Glomerular visceral epithelial cell (primary cell): ENCODE measurements around the gene TLR9.
"Not testable (repeated sequence)": the region's sequence is repeated elsewhere in the genome, so short reads cannot be mapped to it uniquely, and the experiment has no call there.

Experiments used
- DNase-seq: peaks from one replicate; pipeline ENCODE4 v3.0.0-alpha.2; 2016; ENCODE audit errors: extremely low spot score

Gene TLR9

DNA sequence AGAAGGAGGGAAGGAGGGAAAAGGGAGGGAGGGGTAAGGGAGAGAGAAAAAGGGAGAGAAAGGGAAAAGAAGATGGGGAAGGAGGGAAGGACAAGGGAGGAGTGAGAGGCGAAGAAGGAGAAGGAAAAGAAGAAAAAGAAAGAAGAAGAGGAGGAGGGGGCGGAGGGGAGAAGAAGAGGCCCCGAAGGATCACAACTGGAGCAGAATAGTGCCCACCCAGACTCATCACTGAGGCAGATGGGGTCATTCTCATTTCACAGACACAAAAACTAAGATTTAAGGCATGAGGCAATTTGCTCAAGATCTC, 30.2 kb downstream of the TLR9 start:
- DNase-seq, result no peak

- no peak for DNase-seq
Observed at GRCh38 chr3:52194485-52195290, 30.8 kb downstream of the TLR9 start.

GRCh38 chr3:52193065-52193464, 32.4 kb downstream of the TLR9 start:
- peak; percentile 77 for DNase-seq

DNA sequence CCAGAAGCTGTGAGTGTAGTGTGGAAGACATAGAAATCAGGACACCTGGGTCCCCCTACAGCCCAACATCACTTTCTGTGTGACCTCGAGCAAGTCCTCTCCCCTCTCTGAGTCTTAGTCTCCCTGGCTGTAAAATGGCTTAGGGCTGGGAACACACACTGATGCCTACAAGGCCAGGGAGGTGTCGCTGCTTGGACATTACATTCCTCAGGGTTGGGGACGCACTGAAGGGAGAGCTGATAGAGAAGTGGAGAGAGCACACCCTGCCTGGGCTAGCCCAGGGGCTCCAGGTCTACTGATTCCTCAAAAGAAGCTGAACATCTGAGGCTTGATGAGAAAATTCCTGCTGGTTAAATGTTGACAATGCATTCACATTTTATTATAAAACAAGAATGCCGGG, 33.8 kb downstream of the TLR9 start:
- DNase-seq, result no peak

DNA sequence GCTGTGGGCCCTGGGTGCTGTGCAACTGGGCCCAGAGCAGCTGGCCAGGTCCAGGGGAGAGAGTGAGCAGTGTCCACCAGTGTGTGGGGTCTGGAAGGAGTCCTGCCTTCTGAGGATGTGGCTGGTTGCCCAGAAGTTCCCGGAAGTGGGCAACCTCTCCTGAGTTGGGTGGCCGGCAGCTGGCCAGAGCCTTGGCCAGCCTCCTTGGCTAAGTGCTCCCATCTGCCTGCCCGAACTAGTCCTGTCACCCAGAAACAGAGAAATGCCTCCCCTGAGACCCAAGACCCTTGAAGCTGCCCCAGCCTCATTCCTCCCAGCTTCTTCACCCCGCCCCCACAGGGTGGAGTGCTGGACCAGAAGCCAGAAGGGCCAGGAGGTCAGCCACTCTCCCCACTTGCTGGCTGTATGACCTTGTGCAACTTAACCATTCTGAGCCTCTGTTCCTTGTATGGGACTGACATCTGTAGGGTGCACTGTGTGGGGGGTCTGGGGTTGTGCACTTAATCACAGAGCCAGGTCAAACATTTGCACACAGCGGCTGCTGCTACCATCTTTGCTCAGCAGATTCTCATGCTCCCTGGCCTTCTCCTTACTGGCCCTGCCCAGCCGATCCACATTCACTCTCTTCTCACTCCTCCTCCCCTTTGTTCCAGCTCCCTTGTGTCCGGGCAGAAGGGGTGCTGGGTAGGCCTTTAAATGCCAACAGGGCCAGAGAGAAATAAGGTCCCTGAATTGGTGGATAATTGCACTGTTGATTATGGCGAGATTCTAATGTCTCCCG, 35.0 kb downstream of the TLR9 start:
- DNase-seq, result peak; percentile 73

DNA sequence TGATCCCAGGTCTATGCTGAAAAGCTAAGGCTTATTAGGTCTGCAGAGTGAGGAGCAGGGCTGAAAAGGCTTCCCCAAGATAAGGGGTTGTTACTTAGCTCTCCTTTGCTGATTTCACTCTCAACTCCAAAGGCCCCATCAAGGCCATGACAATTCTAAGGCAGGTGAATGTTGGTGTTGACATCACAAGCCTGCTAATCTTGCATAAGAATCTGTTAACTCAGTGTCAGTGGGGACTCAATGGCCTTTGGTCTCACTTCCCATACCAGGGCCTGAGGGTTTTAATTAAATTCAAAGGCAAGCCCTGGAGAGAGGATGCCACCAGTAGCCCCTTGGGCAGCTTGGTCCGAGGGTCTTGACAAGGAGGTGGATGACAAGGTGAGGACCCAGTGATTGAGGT, 36.9 kb downstream of the TLR9 start:
- DNase-seq, result no peak

DNA sequence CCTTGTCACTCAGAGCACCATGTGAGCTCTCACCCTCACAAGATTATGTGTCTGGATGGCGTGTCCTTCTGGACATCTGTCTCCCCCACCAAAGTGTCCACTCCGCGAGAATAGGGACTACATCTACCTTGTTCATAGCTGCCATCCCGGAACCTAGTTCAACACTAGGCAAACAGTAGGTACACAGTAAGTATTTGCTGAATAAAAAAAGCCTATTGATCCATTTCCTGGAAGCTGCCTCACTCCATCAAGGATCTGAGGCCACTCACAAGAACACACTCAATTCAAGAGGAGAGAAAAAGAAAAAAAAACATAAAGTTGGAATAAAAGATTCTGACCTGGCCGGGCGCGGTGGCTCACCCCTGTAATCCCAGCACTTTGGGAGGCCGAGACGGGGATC, 38.7 kb downstream of the TLR9 start:
- no peak for DNase-seq

- DNase-seq, result no peak
Observed at GRCh38 chr3:52185837-52186236, 39.6 kb downstream of the TLR9 start.

DNA sequence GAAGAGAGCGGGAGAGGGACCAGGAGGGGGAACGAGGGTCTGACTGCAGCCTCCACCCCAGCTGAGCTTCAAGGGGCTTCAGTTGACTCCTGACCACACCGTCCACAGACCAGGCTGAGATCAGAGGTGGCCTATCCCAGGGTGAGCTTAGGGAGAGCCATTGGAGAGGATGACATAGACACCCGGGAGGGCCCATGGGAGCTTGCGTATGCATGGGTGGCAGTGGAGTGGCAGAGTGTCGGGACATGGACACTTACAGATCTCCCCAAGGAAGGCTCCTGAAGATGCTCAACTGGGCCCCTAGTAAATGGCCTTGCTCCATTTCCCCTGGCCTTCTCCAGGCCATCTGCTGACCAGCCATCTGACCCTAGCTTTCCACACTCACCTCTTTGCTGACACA, 40.1 kb downstream of the TLR9 start:
- DNase-seq, result no peak

- no peak for DNase-seq
Observed at GRCh38 chr3:52184690-52185089, 40.8 kb downstream of the TLR9 start.

- DNase-seq, result no peak
Observed at GRCh38 chr3:52183786-52184445, 41.5 kb downstream of the TLR9 start.

GRCh38 chr3:52182691-52183090, 42.8 kb downstream of the TLR9 start:
- no peak for DNase-seq

- DNase-seq, result no peak
Observed at GRCh38 chr3:52182196-52182595, 43.2 kb downstream of the TLR9 start.

DNA sequence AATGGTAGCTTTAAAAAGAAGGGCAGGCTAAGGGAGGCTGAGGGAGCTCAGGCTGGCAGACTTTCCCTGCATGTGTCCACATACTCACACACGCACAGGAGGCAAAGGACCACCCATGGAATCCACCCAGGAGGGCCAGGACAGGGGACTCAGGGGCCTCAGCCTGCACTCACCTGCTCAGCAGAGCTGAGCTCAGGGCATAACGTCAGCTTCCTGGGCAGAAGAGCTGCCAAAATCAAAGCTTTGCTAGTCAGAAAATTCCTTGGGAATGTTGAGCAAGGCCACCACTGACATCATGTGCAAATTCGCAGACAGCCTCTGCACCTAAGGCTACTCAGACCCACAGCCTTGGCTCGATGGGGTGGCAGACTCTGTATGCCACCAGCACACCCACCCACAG, 43.9 kb downstream of the TLR9 start:
- DNase-seq, result no peak

DNA sequence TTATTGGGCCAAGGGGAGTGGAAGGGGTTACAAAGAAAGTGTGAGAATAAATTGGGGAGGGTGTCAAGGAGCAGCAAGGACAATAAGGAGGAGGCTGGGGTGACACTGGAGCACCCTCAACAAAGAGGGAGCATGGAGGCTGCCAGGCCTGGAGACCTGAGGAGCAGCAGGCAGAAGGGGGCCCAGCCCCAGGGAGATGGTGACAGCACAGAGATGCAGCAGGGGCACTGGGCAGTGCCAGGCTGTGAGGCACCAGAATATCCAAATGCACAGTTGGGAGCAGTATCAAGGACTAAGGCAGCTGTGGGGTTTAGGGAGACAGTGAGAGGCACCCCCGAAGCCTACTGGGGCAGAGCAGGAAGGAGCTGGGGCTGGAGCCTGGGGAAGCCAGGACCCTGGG, 46.9 kb downstream of the TLR9 start:
- DNase-seq, result no peak

- not testable (repeated sequence) for DNase-seq
Observed at GRCh38 chr3:52178126-52178525, 47.3 kb downstream of the TLR9 start.

GRCh38 chr3:52177701-52178042, 47.8 kb downstream of the TLR9 start:
- DNase-seq, result no peak

- no peak for DNase-seq
Observed at GRCh38 chr3:52176951-52177700, 48.3 kb downstream of the TLR9 start.

- DNase-seq, result no peak
Observed at GRCh38 chr3:52176180-52176752, 49.2 kb downstream of the TLR9 start.

DNA sequence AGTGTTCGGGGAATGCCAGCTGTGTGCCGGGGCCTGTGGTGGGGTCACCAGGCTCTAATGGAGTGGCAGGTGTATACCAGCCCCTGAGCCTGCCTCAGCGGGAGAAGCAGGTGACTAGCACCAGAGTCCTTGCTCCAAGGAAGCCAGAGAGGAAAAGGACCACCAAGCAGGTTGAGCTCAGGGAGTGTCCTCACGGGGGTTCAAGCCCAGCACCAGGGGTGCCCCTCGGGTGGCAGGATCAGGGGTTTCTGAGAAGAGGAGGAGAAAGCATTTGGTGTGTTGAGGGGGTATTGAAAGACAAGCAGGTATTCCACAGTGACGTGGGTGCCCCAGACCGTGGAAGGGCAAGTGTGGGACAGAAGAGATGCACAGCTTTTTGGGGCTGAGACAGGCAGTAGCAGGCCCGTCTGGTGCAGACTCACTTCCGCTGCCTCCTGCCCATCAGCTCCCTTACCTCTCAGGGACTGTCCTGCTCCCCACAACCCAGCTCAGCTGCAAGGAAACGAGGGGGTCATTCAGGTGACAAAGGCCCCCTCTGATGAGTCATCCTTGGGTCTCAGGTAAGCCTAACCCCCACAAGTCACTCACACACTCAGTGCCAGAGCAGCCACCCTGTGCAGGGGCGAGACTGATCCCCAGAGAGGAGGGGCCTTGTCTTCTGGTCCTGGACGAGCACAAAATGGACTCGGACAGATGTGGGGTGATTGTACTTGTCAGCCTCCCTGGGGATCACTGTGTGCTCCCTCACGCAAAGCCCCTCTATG, 49.8 kb downstream of the TLR9 start:
- DNase-seq, result no peak

DNA sequence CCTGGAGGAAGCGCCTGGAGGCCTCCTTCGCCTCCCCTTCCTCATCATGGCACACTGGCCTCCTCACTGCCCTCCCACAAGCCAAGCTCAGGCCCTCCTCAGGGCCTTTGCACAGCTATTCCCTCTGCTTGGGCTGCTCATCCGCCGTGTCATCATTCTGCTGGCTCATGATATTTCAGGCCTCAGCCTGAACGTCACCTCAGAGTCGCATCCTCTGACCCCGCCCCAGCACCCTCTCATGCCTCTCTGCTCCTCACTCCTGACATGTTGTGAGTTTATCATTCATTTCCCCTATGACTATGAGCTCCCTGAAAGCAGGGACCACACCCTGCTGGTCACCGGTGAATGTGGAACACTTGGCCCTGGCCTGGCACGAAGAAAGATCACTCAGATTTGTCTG, 50.5 kb downstream of the TLR9 start:
- no peak for DNase-seq
